Neutrophil (primary cell): Measurements from ENCODE around the gene GRAMD4.

Source experiments
- H3K27ac ChIP-seq: fragments of 200-600 bp; sonication (generic); 2 replicates; pipeline ENCODE4 v1.5.1; 2016; ENCODE audit warnings: mild to moderate bottlenecking, moderate library complexity
- H3K27me3 ChIP-seq: fragments of 200-600 bp; sonication (generic); 2 replicates; pipeline ENCODE4 v1.6.0; 2016; ENCODE audit warnings: mild to moderate bottlenecking
- H3K36me3 ChIP-seq: fragments of 200-600 bp; sonication (generic); 2 replicates; pipeline ENCODE4 v1.5.1; 2017
- H3K4me1 ChIP-seq, 2 experiments: fragments of 200-600 bp in 1 of 2; sonication (generic) in 1 of 2; 1 replicate in 1 of 2; 2 replicates in 1 of 2; pipeline versions ENCODE4 v1.5.1 to v1.6.1; 2013 to 2016; ENCODE audit warnings: low read depth in 1 of 2, low read length in 1 of 2, mild to moderate bottlenecking in 1 of 2, moderate library complexity in 1 of 2; ENCODE audit not compliant: control insufficient read depth in 1 of 2, insufficient read depth in 1 of 2
- H3K4me3 ChIP-seq, 2 experiments: fragments of 200-600 bp in 1 of 2; sonication (generic) in 1 of 2; 1 replicate in 1 of 2; 2 replicates in 1 of 2; pipeline ENCODE4 v1.5.1; 2013 to 2016; ENCODE audit warnings: low read depth in 1 of 2, low read length in 1 of 2, mild to moderate bottlenecking in 1 of 2, moderate library complexity in 1 of 2
- H3K9me3 ChIP-seq: fragments of 200-600 bp; sonication (generic); 2 replicates; pipeline ENCODE4 v1.5.1; 2016
- TF ChIP-seq, protein P1 (sequence below): fragments of 200-600 bp; sonication (generic); IDR thresholded peaks from 2 replicates; pipeline ENCODE4 v1.5.1; 2016; ENCODE audit warnings: antibody characterized with exemption

GRAMD4 gene

GRCh38 chr22:46593996-46594946 lies 25.9 kb upstream of the GRAMD4 start:
- H3K4me1 ChIP-seq = peaks cover 28 to 36% of the 10 kb centered on the region in 2 experiments

DNA sequence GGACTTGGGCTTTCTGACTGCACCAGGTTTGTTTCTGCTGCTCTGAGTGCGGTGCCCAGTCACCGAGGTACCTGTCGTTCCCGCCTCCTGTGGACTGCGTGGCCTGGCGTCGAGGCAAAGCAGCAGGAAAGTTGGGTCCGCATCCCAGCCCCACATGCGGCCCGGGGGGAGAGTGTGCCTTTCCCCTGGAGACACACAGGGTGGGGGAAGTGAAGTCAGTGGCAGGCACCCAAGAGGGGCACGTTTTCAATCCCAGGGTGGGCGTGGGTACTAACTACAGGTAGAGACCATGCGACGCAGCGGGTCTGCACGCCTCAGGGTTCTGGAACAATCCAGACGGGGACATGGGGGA lies 25.3 kb upstream of the GRAMD4 start:
- Histone ChIP-seq H3K27me3 (no peaks in the 10 kb centered on the region), H3K9me3 (no peaks in the 10 kb centered on the region), H3K36me3 (no peaks in the 10 kb centered on the region), H3K4me1 (peaks cover 34 to 43% of the 10 kb centered on the region in 2 experiments), H3K27ac (peak overlapping the region; percentile 95), H3K4me3 (no peak overlapping the region)
- TF ChIP-seq, protein P1, sequence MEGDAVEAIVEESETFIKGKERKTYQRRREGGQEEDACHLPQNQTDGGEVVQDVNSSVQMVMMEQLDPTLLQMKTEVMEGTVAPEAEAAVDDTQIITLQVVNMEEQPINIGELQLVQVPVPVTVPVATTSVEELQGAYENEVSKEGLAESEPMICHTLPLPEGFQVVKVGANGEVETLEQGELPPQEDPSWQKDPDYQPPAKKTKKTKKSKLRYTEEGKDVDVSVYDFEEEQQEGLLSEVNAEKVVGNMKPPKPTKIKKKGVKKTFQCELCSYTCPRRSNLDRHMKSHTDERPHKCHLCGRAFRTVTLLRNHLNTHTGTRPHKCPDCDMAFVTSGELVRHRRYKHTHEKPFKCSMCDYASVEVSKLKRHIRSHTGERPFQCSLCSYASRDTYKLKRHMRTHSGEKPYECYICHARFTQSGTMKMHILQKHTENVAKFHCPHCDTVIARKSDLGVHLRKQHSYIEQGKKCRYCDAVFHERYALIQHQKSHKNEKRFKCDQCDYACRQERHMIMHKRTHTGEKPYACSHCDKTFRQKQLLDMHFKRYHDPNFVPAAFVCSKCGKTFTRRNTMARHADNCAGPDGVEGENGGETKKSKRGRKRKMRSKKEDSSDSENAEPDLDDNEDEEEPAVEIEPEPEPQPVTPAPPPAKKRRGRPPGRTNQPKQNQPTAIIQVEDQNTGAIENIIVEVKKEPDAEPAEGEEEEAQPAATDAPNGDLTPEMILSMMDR = no peak

More at GRCh38 chr22:46593996-46594946, 25.9 kb upstream of the GRAMD4 start:
- H3K27me3 ChIP-seq = no peaks in the 10 kb centered on the region
- TF ChIP-seq, protein P1 = no peak
- peak overlapping the region; percentile 95 for H3K27ac ChIP-seq
- no peaks in the 10 kb centered on the region for H3K9me3 ChIP-seq
- no peaks in the 10 kb centered on the region for H3K36me3 ChIP-seq
- no peak overlapping the region for H3K4me3 ChIP-seq

DNA sequence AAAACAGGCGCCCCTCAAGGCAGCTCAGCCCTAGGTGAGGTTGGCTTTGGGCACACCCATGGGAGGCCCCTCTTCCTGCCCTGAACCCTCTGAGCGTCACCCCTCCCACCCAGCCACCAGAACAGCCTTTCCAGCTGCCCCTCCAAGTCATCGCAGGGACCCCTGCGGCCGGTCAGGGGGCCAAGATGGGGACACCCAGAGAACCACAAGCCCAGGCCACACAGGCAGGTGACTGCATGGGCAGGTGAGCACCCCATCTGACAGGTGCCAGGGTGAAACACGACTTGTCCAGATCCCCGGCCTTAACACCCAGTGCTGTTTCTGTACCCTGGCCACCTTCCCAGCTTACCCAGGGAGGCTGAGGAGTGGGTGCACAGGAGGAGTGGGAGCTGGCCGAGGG lies 24.6 kb upstream of the GRAMD4 start:
- H3K4me1 ChIP-seq = peaks cover 34 to 44% of the 10 kb centered on the region in 2 experiments
- H3K27me3 ChIP-seq = no peaks in the 10 kb centered on the region
- no peaks in the 10 kb centered on the region for H3K36me3 ChIP-seq
- no peaks in the 10 kb centered on the region for H3K9me3 ChIP-seq
- H3K4me3 ChIP-seq = no peak overlapping the region
- H3K27ac ChIP-seq = no peak overlapping the region
- TF ChIP-seq, protein P1 = no peak

DNA sequence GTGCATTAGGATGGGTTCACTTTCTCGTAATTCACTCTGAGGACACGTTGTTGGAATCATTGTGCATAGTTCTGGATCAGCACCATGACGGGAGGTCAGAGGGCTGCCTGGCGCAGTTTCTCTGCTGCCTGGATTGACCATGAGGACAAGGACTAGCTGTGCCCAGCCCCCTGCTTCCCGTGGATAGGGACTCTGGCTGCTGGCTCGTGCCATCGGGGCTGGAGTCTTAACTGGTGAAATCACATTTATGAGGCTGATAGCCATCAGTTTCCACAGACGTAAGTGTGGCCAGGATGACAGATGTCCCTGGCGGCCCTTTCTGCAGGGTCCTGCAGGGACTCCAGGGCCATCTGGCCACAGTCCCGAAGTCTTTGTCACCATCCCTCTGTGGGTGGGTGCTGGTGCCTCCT lies 24.1 kb upstream of the GRAMD4 start:
- H3K4me3 ChIP-seq = no peak overlapping the region
- TF ChIP-seq, protein P1 = no peak
- peaks cover 34 to 44% of the 10 kb centered on the region in 2 experiments for H3K4me1 ChIP-seq
- no peak overlapping the region for H3K27ac ChIP-seq
- no peaks in the 10 kb centered on the region for H3K9me3 ChIP-seq
- no peaks in the 10 kb centered on the region for H3K36me3 ChIP-seq
- no peaks in the 10 kb centered on the region for H3K27me3 ChIP-seq

- Histone ChIP-seq H3K4me1 (peaks cover 39 to 48% of the 10 kb centered on the region in 2 experiments), H3K27ac (no peak overlapping the region), H3K4me3 (no peak overlapping the region), H3K36me3 (no peaks in the 10 kb centered on the region), H3K9me3 (no peaks in the 10 kb centered on the region), H3K27me3 (no peaks in the 10 kb centered on the region)
- TF ChIP-seq, protein P1 = no peak
Observed at GRCh38 chr22:46596819-46597218, 23.4 kb upstream of the GRAMD4 start.
